Fibroblast of the aortic adventitia (primary cell): ENCODE data around the gene NTHL1. TPM values are rescaled to one million over a fixed set of nuclear protein-coding genes. Genes with fewer than 3 reads are reported as not detected.

Experiments
- DNase-seq: peaks from one replicate; pipeline ENCODE4 v3.0.0-alpha.2; 2010; ENCODE audit warnings: low read depth
- H3K4me3 ChIP-seq: 2 replicates; pipeline ENCODE4 v1.5.1; 2011; ENCODE audit warnings: low read depth, mild to moderate bottlenecking, control low read depth, low read length, moderate library complexity
- total RNA-seq: library from RNA; depleted of rRNA; stranded (reverse); fragments of >200 nt; gene quantifications from 2 replicates; pipeline ENCODE4 v1.2.3, GENCODE V29; 2012; ENCODE audit warnings: low replicate concordance
- TF ChIP-seq, protein P1 (sequence below): IDR thresholded peaks from 2 replicates; pipeline ENCODE4 v1.5.1; 2011; ENCODE audit warnings: mild to moderate bottlenecking, low read length, control low read depth, inconsistent platforms; ENCODE audit not compliant: insufficient read depth

NTHL1 gene
- 18.8 and 36.1 TPM in 2 replicates for total RNA-seq

DNA sequence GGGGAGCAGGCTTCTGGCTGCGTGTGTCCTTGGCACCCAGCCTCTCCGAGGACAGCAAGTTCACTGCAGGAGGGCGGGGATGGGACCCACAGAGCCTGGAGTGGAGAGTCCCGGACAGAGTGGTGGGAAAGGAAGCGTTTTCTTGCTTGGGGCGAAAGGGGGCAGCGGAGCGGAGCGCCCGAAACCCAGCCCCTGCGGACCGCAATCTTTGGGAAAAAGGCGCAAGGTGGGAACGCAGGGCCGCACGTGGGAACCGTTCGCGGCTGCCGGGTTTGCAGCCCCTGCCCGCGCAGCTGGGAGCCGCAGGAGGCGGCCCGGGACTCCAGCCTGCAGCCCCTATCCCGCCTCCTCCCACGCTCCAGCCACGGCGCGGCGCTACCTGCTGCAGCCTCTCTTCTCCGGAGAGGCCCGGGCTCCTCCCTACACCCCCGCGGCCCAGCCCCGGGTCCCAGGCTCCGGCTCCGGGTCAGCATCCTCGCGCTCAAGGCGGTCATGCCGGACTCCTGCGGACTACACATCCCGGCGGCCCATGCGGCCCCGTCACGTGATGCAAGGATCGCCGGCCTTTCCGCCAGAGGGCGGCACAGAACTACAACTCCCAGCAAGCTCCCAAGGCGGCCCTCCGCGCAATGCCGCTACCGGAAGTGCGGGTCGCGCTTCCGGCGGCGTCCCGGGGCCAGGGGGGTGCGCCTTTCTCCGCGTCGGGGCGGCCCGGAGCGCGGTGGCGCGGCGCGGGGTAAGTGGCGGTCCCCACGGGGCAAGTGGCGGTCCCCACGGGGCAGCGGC is at the start of gene NTHL1, which contains the start of gene TSC2:
Gene NTHL1, minus strand, starts transcription at position 505 of the 786 bp plus-strand sequence. Its CDS starts 11 bp downstream, at position 494.
Gene TSC2, plus strand, starts transcription at position 656 of the 786 bp plus-strand sequence. CDS start 631 bp downstream, outside the sequence.
- DNase-seq: peak; percentile 94
- peak within 1 kb of the TSS; percentile 93 for H3K4me3 ChIP-seq
- TF ChIP-seq, protein P1, sequence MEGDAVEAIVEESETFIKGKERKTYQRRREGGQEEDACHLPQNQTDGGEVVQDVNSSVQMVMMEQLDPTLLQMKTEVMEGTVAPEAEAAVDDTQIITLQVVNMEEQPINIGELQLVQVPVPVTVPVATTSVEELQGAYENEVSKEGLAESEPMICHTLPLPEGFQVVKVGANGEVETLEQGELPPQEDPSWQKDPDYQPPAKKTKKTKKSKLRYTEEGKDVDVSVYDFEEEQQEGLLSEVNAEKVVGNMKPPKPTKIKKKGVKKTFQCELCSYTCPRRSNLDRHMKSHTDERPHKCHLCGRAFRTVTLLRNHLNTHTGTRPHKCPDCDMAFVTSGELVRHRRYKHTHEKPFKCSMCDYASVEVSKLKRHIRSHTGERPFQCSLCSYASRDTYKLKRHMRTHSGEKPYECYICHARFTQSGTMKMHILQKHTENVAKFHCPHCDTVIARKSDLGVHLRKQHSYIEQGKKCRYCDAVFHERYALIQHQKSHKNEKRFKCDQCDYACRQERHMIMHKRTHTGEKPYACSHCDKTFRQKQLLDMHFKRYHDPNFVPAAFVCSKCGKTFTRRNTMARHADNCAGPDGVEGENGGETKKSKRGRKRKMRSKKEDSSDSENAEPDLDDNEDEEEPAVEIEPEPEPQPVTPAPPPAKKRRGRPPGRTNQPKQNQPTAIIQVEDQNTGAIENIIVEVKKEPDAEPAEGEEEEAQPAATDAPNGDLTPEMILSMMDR: peak; percentile 55

DNA sequence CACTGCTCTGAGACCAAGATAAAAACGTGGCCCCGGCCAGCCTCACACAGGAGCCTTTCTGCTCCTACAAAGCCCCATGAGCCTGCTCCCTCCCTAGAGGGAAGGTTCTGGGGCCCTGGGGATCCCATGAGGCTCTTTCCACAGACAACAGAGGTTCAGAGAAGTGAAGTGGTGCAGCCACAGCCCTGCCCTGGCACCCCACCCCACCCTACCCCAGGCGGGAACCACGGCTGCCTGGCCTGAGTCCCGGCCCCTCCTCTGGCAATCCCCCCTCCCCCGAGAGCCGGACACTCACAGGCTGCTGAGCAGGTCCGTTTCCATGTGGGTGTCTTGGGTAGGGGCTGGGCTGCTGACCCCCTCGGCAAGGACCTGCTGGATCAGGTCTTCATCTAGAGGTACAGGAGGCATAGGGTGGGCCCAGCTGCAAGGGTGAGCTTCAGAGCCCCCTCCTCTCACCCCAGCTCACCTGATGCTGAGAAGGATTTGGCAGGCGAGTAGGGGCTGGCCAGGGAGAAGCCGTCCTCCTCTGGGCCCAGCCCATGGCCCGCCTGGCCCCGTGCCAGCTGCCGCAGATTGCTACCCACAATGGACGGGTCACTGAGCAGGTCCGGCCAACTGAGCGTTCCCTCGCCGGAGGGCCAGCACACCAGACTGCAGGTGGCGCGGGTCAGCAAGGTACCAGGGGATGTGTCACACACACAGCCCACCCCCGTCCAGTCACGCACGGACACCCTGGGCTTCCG is 49.4 kb upstream of the NTHL1 start:
- no peak for DNase-seq
- no peak overlapping the region for H3K4me3 ChIP-seq
- TF ChIP-seq, protein P1: no peak

DNA sequence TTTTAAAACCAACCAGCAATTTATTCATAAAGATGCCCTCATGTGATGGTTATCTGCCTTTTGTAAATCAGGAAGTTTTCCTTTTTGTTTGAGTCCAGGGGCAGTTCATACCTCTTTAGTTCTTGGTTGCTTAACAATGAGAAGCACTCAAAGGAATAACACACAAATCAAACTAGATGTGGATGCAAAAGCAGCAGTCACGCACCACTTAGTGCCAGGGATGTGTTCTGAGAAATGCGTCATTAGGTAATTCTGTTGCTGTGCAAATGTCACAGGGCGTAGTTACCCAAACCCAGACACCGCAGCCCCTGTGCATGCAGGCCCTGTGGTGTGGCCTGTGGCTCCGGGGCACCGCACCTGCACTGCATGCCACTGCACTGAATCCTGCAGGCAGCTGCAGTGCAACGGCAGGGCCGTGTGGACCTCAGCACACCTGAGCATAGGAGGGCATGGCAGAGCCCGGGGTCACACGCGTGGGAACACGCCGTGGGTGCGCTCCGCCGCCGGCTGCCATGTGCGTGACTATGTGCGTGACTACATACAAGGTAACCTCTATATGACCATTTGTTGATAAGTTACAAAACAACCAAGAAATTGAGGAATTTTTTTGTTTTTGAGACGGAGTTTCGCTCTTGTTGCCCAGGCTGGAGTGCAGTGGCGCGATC is 48.4 kb upstream of the NTHL1 start:
- TF ChIP-seq, protein P1: no peak
- DNase-seq: no peak
- no peak overlapping the region for H3K4me3 ChIP-seq

DNA sequence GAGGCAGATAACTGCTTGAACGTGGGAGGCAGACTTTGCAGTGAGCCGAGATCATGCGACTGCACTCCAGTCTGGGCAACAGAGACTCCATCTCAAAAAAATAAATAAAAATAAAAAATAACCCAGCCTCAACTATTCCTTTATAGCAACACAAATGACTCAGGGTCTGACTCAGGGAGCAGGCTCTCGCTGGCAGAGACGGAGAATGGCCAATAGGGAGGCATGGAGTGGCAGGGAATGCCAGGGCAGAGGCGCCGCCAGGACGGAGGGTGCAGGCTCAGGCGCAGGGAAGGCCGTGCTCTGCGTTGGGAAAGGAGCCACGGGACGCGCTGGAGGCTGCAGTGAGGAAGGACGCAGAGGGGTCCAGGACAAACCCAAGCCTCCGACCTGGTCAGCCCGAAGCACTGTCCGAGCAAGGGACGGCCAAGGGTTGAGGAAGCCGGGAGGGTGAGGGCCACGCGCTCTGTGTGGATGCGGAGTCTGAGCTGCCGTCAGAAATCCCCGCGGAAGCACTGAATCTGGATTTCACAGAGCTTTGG is 47.8 kb upstream of the NTHL1 start:
- H3K4me3 ChIP-seq: no peak overlapping the region
- DNase-seq: no peak
- TF ChIP-seq, protein P1: no peak

DNA sequence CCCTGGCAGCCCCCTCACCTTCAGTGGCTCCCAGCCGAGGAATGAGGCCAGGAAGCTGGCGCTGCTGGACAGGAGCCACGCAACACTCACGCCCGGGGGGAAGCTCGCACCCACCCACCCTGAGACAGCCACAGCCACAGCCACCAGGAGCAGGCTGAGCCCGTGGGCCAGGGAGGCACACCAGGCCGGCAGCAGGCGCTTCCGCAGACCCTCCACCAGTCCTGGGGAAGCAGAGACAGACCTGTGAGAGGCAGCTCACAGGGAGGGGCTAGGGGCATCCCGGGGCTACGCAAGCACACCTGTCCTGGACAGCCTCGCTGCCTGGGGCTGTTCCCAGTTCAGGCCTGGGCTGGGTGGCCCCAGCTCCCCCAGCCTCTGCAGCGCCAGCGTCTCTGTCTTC is 46.2 kb upstream of the NTHL1 start:
- DNase-seq: no peak
- TF ChIP-seq, protein P1: no peak

DNA sequence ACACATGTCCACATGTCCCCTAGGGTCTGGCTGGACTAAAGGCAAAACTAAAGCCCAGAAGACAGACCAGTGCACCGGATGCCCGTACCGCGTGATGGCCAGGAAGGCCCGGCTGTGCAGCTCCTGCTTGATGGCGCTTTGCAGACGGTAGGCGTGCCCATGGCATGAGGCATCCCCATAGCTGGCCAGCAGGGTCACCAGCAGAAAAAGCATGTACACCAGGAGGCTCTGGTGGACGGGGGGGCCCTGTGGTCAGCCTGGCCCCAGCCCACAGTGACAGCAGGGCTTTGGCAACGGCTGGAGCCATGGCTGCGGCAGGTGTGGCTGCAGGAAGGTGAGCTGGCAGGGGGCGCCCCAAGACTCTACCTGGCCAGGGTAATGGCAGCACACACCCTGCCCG is 45.2 kb upstream of the NTHL1 start:
- no peak overlapping the region for H3K4me3 ChIP-seq

More for the DNA sequence above, 46.2 kb upstream of the NTHL1 start:
- H3K4me3 ChIP-seq: no peak overlapping the region

More for the DNA sequence above, 45.2 kb upstream of the NTHL1 start:
- no peak for DNase-seq
- TF ChIP-seq, protein P1: no peak
